GM08714 (cell line): ENCODE results near the gene ATP8B3.

Experiments
- H3K4me3 ChIP-seq: fragments of 200-500 bp; sonication (Bioruptor generic); 2 replicates; pipeline ENCODE4 v1.5.1; 2014; ENCODE audit warnings: mild to moderate bottlenecking, low read length, inconsistent platforms
- ZNF274 ChIP-seq: IDR thresholded peaks from 2 replicates; pipeline ENCODE4 v1.6.1; 2012; ENCODE audit warnings: mild to moderate bottlenecking, low read depth, low read length

The ATP8B3 gene

GRCh38 chr19:1789261-1790041 lies 22.6 kb downstream of the ATP8B3 start:
- H3K4me3 ChIP-seq, result no peak overlapping the region
- TF ChIP-seq ZNF274, result no peak

GRCh38 chr19:1787116-1787515 lies 25.0 kb downstream of the ATP8B3 start:
- no peak for TF ChIP-seq ZNF274
- H3K4me3 ChIP-seq, result no peak overlapping the region

GRCh38 chr19:1786668-1787067 lies 25.4 kb downstream of the ATP8B3 start:
- TF ChIP-seq ZNF274, result no peak
- no peak overlapping the region for H3K4me3 ChIP-seq

GRCh38 chr19:1785310-1785709 lies 26.8 kb downstream of the ATP8B3 start:
- no peak for TF ChIP-seq ZNF274
- no peak overlapping the region for H3K4me3 ChIP-seq

- TF ChIP-seq ZNF274, result no peak
- H3K4me3 ChIP-seq, result no peak overlapping the region
Measured at GRCh38 chr19:1783874-1784273, 28.2 kb downstream of the ATP8B3 start.

- no peak for TF ChIP-seq ZNF274
- H3K4me3 ChIP-seq, result no peak overlapping the region
Measured at GRCh38 chr19:1783354-1783753, 28.7 kb downstream of the ATP8B3 start.

GRCh38 chr19:1782521-1782920 lies 29.6 kb downstream of the ATP8B3 start:
- H3K4me3 ChIP-seq, result no peak overlapping the region
- TF ChIP-seq ZNF274, result no peak

GRCh38 chr19:1780272-1780958 lies 31.7 kb downstream of the ATP8B3 start:
- H3K4me3 ChIP-seq, result no peak overlapping the region
- TF ChIP-seq ZNF274, result no peak

- no peak overlapping the region for H3K4me3 ChIP-seq
Measured at GRCh38 chr19:1779574-1779973, 32.5 kb downstream of the ATP8B3 start.

GRCh38 chr19:1777149-1777548 lies 34.9 kb downstream of the ATP8B3 start:
- TF ChIP-seq ZNF274, result no peak
- no peak overlapping the region for H3K4me3 ChIP-seq

More at GRCh38 chr19:1779574-1779973, 32.5 kb downstream of the ATP8B3 start:
- no peak for TF ChIP-seq ZNF274

- TF ChIP-seq ZNF274, result no peak
- H3K4me3 ChIP-seq, result no peak overlapping the region
Measured at GRCh38 chr19:1776606-1777147, 35.4 kb downstream of the ATP8B3 start.

GRCh38 chr19:1775951-1776605 lies 36.0 kb downstream of the ATP8B3 start:
- no peak for TF ChIP-seq ZNF274
- H3K4me3 ChIP-seq, result no peak overlapping the region

GRCh38 chr19:1774989-1775772 lies 36.9 kb downstream of the ATP8B3 start:
- H3K4me3 ChIP-seq, result no peak overlapping the region
- no peak for TF ChIP-seq ZNF274

GRCh38 chr19:1773184-1773583 lies 38.9 kb downstream of the ATP8B3 start:
- no peak overlapping the region for H3K4me3 ChIP-seq
- TF ChIP-seq ZNF274, result no peak
